Ishikawa (cell line): ENCODE measurements around the gene MSX1.

Experiments used
- CREB1 ChIP-seq: IDR thresholded peaks from 2 replicates; pipeline ENCODE4 v1.6.1; 2012; ENCODE audit warnings: low read depth
- EP300 ChIP-seq: IDR thresholded peaks from 2 replicates; pipeline ENCODE4 v1.6.1; 2012; ENCODE audit warnings: borderline replicate concordance
- TAF1 ChIP-seq: IDR thresholded peaks from 2 replicates; pipeline ENCODE4 v1.6.1; 2012; ENCODE audit warnings: low read depth, mild to moderate bottlenecking
- TEAD4 ChIP-seq: IDR thresholded peaks from 2 replicates; pipeline ENCODE4 v1.6.1; 2012
- YY1 ChIP-seq: IDR thresholded peaks from 2 replicates; pipeline ENCODE4 v1.6.1; 2012; ENCODE audit warnings: low read depth
- TF ChIP-seq, protein P1 (sequence below): IDR thresholded peaks from 2 replicates; pipeline ENCODE4 v1.6.1; 2012
- TF ChIP-seq, protein P2 (sequence below): IDR thresholded peaks from 2 replicates; pipeline ENCODE4 v1.6.1; 2012; ENCODE audit warnings: low read depth, mild to moderate bottlenecking

DNA sequence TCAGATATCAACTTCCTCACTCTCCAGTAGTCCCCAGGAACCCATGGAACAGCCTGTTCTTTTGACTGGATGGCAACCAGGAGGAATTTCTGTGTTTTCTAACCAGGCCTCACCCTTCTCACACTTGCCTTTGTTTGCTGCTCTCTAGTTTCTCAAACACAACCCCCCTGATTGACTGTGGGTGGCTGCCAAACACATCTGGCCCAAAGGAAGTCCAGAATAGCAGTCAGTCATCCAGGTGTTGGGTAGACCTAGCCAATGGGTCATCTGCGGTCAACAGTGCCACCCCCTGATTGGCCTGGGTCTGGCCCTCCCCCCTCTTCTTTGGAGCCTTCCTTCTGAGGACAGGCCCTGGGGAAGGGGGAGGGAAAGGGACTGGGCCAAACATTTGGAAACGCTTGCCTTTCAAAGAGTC is 53.7 kb downstream of the MSX1 start:
- TF ChIP-seq CREB1 = no peak
- TF ChIP-seq TEAD4 = no peak
- TF ChIP-seq, protein P1, sequence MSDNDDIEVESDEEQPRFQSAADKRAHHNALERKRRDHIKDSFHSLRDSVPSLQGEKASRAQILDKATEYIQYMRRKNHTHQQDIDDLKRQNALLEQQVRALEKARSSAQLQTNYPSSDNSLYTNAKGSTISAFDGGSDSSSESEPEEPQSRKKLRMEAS = no peak
- TF ChIP-seq, protein P2, sequence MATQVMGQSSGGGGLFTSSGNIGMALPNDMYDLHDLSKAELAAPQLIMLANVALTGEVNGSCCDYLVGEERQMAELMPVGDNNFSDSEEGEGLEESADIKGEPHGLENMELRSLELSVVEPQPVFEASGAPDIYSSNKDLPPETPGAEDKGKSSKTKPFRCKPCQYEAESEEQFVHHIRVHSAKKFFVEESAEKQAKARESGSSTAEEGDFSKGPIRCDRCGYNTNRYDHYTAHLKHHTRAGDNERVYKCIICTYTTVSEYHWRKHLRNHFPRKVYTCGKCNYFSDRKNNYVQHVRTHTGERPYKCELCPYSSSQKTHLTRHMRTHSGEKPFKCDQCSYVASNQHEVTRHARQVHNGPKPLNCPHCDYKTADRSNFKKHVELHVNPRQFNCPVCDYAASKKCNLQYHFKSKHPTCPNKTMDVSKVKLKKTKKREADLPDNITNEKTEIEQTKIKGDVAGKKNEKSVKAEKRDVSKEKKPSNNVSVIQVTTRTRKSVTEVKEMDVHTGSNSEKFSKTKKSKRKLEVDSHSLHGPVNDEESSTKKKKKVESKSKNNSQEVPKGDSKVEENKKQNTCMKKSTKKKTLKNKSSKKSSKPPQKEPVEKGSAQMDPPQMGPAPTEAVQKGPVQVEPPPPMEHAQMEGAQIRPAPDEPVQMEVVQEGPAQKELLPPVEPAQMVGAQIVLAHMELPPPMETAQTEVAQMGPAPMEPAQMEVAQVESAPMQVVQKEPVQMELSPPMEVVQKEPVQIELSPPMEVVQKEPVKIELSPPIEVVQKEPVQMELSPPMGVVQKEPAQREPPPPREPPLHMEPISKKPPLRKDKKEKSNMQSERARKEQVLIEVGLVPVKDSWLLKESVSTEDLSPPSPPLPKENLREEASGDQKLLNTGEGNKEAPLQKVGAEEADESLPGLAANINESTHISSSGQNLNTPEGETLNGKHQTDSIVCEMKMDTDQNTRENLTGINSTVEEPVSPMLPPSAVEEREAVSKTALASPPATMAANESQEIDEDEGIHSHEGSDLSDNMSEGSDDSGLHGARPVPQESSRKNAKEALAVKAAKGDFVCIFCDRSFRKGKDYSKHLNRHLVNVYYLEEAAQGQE = no peak
- no peak for TF ChIP-seq EP300
- no peak for TF ChIP-seq YY1
- TF ChIP-seq TAF1 = no peak
